GM18909 (cell line): ENCODE data around the gene MCC.

Experiments
- ATAC-seq: cut with Tn5 transposase; IDR thresholded peaks from one replicate; pipeline ENCODE4 v1.9.1; 2021; ENCODE audit warnings: mild to moderate bottlenecking; ENCODE audit not compliant: unreplicated experiment, poor library complexity

Gene MCC

DNA sequence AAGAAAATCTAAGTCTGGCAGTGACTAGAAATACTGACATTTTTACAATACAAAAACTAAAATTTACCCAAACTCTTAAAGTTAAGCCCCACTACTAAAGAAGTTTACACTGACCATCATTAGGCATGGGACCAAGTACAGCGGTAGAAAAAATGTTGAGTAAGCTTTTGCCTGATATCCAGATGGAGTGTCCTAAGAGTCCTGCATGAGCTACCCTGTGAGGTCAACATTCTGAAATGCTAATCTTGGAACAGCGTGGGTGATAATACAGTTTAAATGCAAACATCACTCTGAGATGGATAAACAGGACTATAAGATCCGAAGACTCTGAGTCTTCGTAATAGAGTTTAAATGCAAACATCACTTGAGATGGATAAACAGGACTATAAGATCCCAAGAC, 322.0 kb downstream of the MCC start:
- ATAC-seq = no peak

DNA sequence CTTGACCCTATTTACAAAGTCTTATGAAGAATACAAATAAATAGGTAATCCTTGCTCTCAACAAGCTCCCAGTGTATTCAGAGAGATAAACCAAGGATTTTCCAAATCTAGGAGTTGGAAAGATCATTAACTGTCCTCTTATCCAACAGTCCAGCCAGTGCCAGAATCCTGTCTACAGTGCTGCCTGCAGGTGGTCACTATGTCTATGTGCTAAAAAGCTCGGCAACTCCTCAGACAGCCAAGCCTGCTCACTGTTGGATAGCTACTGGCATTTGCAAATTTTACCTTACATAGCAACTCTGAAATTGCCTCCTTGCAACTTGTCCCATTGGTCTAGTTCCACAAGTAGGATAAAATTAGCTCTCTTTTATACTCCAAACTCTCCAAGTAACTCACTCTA, 324.2 kb downstream of the MCC start:
- ATAC-seq = no peak

DNA sequence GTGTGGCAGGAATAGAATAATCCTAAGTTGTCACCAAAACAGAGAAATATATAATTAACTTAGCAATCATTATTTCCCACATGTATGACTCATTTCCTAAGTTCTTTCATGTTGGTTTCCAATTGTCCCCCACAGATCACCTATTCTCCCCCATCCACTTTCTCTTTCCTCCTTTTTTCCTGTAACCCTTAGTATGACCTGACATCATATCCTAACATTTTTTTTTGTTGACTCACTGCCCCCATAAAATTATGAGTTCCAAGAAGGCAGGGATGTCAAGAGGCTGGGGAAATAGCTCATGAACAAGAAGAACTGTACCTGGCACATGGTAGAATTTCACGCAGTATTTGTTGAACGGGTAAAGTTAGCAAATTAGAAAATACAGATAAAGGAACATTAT, 324.9 kb downstream of the MCC start:
- no peak for ATAC-seq

DNA sequence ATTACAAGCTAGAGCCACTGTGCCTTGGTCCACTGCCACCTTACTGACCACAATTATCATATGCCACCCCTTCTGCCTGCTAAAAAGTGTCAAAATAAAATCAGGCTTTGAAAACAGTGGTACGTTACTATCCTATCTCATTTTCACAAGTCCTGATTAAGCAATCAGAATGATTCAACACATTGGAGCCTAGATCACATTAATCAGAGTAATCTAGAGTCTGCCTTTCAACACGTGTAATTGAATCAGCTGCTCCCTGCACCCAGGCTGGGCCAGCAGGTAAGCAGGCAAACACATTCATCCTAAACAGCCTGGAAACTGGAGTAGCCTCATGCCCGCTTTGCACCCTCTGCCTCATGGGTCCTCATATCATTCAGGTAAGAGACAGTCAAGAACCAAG, 325.5 kb downstream of the MCC start:
- no peak for ATAC-seq

DNA sequence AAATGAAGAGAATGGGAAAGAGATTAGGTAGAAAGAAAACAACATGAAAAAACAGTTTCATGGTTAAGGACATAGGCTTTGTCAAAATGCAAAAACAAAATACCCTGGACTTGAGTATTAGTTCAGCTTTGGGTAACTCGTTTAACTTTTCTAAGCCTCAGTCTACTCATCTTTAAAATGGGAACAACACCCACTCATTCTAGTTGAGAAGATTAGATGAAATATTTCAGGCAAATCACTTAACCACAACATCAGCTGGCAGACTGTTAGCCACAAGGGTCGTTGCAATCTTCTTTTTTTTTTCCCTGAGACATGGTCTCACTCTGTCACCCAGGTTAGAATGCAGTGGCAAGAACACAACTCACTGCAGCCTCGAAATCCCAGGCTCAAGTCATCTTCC, 326.0 kb downstream of the MCC start:
- no peak for ATAC-seq

DNA sequence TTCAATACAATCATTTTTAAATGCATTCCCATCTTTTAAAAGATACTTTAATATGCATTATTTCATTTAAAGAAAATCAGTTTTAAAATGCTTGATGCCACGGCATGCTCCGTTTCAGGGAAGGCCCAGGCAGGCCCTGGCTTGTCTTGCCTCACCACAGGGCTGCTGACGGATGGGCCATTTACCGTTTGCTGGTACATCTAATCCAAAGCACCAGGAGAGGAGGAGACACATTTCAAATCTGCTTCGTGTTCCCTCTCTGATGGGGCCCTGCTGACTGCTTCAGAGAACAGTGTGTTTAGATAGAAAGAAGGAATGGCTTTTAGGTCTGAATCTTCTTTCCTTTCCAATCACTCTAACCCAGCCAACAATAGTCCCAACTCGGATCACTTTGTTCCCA, 326.4 kb downstream of the MCC start:
- ATAC-seq = no peak

DNA sequence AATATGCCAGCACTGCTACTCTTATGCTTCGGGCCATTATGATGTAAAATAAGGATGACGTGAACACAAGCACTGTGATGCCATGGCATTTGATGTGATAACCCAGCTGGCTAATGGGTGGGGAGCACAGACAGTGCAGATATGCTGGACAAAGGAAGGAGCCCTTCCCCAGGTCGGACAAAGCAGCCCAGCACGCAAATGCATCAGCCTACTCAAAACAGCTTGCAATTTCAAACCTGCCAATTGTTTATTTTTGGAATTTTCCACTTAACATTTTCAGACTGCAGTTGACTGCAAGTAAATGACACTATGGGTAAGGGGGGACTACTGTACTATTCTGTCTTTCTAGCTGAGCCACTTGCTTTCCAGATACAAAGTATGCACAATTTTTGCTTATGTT, 330.4 kb downstream of the MCC start:
- no peak for ATAC-seq

DNA sequence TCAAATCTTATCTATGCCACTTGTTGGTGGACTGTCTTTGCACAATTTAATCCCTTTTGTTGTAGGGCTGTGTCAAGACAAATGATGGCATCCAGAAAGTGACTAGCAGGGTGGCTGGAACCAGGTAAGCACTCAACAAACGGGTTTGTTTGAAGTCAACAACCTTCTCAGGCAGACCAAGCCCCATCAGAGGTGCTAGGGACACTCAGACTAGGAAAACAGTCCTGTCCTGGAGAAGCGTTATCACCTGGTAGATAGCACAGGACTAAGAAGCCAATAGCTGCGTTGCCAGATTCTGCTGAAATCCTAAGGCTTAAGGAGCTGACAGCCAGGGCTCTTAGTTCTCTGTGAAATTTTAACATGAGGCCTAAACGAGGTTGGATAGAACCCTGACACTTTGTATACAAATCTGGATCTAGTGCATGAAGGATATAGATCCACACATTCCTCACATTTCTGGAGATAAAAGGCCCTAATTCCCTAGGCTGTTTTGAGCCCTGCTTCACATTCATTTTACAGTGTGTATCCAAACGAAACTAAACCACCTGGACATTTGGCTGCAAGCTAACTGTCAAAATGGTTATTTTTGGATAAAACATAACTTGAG, 331.9 kb downstream of the MCC start:
- ATAC-seq = no peak

DNA sequence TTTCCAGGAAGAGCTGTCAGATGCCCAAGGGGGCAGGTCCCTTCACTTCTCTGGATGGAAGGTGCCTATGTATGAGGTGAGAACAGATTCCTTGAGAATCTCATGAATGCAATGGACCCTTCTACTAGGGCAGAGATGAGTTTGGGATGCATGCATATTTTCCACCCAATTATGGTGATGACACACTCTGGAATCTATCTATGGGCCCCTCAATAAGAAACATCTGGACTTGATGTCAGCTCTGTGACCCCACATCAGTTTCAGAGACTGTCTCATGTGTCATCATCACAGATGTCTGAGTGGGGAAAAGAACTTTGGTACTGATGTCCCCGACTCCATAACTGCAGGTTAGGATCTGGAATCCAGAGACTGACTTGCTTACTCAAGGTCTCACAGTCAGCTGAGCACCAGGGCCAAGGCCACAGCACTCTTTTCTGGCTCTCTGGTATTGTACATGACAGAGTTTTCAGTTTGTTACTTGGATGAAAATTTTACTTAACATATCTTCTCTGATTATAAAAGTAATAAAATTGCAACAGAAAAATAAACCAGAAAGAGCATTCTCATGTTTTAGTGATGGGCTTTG, 334.6 kb downstream of the MCC start:
- ATAC-seq = no peak

DNA sequence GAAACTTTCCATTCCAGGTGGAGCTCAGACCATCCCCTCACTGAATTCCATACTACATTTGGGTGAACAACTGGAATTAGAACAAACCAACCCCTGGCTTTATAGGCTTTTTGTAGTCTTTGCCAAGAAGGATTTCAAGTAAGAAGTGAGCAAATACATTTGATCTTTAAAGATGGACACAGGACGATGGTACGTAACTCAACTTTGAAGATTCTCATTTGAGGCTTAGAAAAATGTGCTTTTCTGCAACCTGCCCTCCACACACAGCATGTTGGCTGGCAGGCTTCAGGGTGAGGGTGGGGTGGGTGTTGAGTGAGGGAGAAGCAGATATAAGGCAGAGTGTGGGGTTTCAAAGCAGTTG, 335.9 kb downstream of the MCC start:
- no peak for ATAC-seq

DNA sequence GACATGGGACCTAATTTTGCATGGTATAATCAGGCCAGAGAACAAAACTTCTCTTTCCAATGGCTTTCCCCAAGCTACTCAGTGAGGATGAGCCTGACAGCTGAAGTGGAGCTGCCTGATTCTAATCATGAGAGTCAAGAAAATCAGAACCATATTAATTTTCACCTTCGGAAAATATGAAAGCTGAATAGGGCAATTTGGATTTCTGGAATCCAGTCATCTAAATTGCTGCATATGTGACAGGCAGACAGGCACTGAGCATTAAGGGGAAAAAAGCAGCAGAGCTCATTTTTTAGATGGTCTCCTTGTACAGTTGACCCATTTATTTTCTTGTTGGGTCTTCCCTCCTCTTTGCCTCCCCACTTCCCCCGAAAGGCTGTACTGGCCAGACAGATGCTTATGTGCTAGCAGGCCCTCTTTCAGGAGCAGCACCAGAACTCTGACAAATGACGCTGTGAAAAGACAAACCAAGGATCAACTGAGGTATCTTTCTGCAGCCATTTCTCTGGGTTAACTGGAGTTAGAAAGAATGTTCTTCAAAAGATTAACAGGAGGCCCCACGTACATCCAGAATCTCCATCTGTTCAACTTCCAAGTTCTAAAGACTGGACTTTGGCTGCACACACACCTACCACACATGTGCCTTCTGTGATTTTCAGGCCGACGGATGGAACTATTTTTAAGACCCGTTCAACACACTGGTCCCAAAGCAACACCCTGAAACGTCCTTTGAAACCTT, 336.4 kb downstream of the MCC start:
- ATAC-seq = no peak

DNA sequence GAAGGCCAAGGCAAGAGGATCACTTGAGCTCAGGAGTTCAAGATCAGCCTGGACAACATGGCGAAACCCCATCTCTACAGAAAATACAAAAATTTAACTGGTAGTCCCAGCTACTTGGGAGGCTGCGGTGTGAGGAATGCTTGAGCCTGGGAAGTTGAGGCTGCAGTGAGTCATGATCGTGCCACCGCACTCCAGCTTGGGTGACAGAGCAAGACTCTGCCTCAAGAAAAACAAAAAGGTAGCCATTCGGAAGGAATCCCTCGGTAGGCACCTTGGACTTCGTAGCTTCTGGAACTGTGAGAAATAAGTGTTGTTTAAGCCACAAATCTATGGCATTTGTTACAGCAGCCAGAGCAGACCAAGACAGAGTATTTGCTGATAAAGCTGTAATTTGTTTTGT, 337.4 kb downstream of the MCC start:
- no peak for ATAC-seq

DNA sequence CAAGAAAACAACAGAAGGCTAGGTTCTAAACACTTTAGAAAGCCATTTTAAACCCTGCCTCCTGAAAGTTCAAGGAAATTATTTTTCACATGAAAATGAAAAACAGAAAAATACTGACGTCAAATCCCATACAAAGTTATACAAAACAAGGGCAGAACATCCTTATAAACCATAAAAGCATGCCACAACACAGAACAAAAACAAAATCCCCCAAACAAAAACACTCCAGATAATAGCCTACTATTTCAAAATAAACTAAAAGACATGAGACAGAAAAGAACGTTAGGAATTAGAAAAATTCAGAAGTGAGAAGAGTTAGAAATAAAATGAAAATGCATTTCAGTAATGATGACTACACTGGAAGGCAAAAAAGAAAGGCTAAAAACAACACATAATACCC, 338.0 kb downstream of the MCC start:
- ATAC-seq = no peak

DNA sequence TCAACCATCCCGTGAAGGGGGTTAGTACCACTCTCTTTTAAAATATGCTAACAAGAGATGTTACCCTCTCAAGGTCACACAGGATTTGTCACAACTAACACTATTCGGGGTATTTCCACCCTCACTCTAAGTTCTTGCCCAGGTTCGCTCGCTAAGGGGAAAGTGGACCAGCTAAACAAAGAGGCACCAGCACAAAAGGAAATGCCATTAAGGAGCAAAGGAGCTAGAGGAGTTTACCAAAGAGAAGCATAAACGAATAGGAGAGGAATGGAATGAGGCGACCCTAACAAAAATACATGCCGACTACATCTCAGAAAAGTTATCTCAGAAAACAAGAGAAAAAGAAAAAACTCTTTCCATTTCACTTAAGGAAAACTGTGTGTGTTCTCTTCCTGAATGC, 340.7 kb downstream of the MCC start:
- ATAC-seq = no peak

DNA sequence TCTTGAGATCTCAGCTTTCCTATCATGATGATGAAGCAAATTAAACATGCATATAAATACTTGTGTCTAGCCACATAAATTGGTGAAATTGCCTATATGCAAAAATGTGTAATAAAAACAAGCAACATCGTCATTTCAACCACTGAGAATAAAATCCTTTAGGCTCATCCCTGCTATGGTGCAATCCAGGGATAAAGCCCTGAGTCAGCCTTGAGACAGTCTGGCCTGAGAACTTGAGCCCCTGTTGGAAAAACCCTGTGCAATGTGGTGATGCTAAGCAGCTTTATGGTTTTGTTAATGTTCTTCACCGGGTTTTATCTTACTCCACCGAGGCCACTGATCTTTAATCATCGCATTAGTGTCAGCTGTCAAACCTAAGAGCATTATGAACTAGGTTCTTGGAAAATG, 341.1 kb downstream of the MCC start:
- no peak for ATAC-seq

DNA sequence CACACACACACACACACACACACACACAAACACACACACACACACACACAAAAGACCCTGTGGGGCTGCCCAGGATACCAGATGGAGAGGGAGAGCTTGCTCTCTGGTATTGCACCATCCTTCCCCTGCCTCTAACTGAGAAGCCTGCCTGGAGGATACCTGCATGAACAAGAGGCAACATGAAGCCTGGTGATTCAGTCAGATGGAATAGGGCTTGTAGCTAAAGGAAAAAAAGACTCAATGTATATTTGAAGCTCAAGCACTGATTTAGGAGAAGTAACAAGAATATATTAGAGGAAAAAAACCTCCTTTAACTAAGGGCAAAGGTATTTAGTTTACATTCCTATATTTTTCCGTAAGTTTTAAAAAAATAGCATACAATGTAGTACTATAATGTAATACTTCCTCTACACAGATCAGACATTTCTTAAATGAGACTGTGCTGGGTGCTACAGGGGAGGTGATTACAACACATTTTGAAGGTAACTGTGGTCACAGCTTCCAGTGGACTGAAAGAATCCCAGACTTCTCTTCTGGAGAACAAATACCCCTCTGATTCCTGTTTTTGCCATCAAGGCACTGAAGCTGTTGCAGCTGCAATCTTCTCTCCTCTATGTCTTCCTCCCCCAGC, 342.4 kb downstream of the MCC start:
- no peak for ATAC-seq

DNA sequence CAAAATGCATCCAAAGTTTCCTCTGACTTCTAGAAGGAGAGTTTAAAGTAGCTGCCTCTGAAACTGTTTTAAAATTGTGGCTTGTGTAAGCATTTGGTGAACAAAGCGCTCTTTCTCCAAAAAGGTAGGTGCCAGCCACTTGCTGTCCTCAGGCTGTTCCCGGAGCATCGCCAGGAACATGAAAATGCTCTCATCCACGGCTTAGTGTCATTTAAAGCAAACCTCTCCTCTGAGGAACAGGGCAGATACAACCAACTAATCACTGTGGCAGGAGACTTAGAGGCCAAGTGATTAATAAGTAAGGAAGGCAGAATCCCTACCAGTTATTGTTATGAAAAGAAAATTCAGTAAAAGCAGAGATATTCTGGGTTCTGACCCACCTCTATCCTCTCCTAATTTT, 346.1 kb downstream of the MCC start:
- no peak for ATAC-seq

DNA sequence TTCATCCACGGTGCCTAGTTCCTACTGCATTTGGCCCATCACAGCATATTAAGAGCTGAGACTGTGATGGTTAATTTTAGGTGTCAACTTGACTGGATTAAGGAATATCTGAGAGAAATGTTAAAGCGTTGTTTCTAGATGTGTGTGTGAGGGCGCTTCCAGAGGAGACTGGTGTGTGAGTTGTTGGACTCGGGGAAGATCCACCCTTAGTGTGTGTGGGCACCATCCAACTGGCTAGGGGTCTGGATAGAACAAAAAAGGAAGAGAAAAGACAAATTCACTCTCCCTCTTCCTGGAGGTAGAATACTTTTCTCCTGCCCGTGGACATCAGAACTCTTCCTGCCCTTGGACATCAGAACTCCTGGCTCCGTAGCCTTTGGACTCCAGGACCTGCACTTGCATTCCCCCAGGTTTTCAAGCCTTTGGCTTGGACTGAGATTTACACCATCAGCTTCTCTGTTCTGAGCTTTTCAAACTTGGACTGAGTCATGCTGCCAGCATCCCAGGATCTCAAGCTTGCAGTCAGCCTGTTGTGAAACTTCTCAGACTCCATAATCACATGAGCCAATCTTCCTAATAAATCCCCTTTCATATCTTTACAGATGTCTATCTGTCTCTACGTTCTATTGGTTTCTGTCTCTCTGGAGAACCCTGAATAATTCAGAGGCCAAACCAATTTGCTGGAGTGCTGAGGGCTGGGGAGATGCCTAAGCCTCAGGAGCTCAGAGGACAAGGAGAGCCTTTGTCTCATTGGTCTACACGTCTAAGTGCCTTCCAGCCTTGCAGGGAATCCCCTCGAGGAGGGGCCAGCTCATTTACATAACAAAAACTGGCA, 347.2 kb downstream of the MCC start:
- ATAC-seq = no peak

DNA sequence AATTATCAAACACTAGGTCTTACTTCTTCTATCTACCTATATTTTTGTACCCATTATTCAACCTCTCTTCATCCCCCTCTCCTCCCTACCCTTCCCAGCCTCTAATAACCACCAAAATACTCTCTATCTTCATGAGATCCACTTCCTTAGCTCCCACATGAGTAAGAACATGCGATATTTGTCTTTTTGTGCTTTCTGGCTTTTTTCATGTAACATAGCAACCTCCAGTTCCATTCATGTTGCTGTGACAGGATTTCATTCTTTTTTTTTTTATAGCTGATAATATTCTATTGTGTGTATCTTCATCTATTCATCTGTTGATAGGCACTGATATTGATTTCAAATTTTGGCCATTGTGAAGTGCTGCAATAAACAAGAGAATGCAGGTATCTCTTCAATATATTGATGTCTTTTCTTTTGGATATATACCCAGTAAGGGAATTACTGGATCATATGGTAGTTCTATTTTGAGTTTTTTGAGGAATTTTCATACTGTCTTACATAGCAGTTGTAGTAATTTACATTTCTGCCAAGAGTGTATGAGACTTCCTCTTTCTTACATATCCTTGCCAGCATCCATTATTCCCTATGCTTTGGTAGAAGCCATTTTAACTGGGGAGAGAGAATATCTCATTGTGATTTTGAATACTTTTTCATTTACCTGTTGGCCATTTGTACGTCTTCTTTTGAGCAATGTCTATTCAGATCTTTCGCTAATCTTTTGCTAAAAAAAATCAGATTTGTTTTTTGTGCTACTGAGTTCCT, 354.9 kb downstream of the MCC start:
- no peak for ATAC-seq

DNA sequence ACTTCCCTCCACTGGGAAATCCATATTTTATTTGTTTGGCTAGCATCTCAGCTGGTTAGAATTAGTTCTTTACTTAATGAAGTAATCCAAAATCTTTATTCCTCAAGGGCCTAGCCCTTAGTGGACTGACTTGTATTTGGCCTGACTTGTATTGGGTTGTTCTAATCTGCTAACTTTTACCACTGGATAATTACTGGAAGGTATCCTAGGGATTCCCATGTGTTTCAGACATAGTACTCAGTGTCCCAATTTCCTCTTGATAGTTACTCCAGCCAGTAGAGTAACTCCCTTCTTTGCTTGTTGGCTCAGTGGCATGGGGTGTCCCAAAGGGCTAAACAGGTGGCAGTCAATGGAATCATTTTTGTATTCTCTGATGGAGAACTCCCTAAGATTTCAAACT, 355.7 kb downstream of the MCC start:
- ATAC-seq = no peak
